HG02759 (cell line): ENCODE data around the gene GATA1.

Experiments
- ATAC-seq: cut with Tn5 transposase; IDR thresholded peaks from one replicate; pipeline ENCODE4 v1.9.1; 2021; ENCODE audit warnings: mild to moderate bottlenecking, moderate library complexity; ENCODE audit not compliant: unreplicated experiment

GATA1 gene

GRCh38 chrX:48839686-48840085 is 53.3 kb downstream of the GATA1 start:
- no peak for ATAC-seq
